ENCODE results near the gene COPA. TPM values are rescaled to one million over a fixed set of nuclear protein-coding genes. Genes with fewer than 3 reads are reported as not detected.
"Not testable (repeated sequence)": the region's sequence is repeated elsewhere in the genome, so short reads cannot be mapped to it uniquely, and the experiment has no call there.

COPA gene
- total RNA-seq, 1 donor, result 220 TPM

DNA sequence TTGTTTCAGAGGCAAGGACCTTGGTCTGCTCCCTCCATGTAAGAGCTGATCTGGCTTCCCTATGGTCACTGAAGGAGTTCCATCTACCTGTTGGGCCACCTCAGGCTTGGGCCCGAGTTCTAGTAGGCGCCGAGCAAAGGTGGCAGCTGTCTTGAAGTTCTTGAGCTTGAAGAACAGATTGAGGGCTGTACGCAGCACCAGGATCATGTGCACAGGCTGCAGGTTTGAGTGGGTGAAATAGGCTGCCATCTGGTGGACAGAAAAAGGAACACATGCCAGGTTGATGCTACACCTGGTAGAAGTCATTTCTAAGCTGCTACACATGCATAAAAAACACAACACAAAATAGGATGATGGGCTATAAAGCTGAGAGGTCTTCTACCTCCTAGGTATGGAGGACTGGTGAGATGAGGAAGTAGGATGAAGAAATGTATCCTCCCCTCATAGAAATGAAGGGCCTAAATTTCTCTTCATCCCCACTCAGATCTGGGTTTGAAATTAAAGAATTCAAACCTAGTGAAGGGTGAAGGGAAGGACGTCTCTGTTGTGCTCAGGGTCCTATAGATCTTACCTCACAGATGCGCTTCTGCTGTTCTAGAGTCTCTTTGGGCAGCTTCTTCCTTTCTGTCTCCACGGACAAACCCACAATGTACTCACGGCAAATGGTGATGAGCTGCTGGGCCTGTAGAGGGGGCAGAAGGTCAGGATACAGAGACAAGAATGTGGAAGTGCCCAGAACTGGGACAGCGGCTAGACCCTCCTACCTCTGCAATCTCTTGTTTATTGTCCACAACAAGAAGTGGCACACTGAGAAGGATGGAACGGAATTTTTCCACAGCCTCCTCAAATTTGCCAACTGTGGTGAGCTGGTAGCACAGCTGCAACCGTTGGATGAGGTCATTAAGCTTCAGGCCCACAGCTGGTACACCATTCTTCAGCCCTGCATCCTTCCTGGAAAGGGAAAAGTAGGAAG is 51.5 kb downstream of the COPA start:
- peak; percentile 74 for DNase-seq (ENCODE audit: low read depth)
- no peak overlapping the region for H3K4me3 ChIP-seq (ENCODE audit: low read depth, low read length)
- TF ChIP-seq, protein P1, sequence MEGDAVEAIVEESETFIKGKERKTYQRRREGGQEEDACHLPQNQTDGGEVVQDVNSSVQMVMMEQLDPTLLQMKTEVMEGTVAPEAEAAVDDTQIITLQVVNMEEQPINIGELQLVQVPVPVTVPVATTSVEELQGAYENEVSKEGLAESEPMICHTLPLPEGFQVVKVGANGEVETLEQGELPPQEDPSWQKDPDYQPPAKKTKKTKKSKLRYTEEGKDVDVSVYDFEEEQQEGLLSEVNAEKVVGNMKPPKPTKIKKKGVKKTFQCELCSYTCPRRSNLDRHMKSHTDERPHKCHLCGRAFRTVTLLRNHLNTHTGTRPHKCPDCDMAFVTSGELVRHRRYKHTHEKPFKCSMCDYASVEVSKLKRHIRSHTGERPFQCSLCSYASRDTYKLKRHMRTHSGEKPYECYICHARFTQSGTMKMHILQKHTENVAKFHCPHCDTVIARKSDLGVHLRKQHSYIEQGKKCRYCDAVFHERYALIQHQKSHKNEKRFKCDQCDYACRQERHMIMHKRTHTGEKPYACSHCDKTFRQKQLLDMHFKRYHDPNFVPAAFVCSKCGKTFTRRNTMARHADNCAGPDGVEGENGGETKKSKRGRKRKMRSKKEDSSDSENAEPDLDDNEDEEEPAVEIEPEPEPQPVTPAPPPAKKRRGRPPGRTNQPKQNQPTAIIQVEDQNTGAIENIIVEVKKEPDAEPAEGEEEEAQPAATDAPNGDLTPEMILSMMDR (IDR thresholded peaks at IDR 0.05; ENCODE audit: insufficient read depth, low read length), result peak; percentile 82

DNA sequence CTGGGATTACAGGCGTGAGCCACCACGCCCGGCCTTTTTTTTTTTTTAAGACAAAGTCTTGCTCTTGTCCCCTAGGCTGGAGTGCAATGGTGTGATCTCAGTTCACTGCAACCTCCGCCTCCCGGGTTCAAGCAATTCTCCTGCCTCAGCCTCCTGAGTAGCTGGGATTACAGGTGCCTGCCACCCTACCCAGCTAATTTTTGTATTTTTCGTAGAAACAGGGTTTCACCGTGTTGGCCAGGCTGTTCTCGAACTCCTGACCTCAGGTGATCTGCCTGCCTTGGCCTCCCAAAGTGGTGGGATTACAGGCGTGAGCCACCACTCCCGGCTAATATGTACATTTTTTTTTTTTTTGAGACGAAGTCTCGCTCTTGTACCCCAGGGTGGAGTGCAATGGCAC is 55.3 kb downstream of the COPA start:
- not testable (repeated sequence) for DNase-seq (ENCODE audit: low read depth); H3K4me3 ChIP-seq (ENCODE audit: low read depth, low read length)

DNA sequence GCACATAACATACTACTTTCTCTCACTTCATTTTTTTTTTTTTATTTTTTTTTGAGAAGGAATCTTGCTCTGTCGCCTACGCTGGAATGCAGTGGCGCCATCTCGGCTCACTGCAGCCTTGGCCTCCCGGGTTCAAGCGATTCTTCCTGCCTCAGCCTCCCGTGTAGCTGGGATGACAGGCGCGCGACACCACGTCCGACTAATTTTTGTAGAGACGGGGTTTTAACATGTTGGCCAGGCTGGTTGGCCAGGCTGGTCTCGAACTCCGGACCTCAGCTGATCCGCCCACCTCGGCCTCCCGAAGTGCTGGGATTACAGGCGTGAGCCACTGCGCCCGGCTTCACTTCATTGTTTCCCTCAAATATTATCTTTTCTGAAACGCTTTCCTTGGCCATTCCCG is 57.5 kb downstream of the COPA start:
- no peak overlapping the region for H3K4me3 ChIP-seq (ENCODE audit: low read depth, low read length)
- no peak for DNase-seq (ENCODE audit: low read depth)

GRCh38 chr1:160284782-160285344 is 58.2 kb downstream of the COPA start, which contains the start of gene PEX19:
Gene PEX19 (minus strand): TSS chr1:160285133. CDS start chr1:160285124, 9 bp downstream.
- H3K4me3 ChIP-seq (ENCODE audit: low read depth, low read length), result peak within 1 kb of the TSS; percentile 90
- TF ChIP-seq, protein P1 (IDR thresholded peaks at IDR 0.05; ENCODE audit: insufficient read depth, low read length), result no peak
- DNase-seq (ENCODE audit: low read depth), result peak; percentile 93

More for the DNA sequence above, 57.5 kb downstream of the COPA start:
- TF ChIP-seq, protein P1 (IDR thresholded peaks at IDR 0.05; ENCODE audit: insufficient read depth, low read length), result no peak

GRCh38 chr1:160284220-160284781 is 58.7 kb downstream of the COPA start:
- DNase-seq (ENCODE audit: low read depth), result peak; percentile 78
- TF ChIP-seq, protein P1 (IDR thresholded peaks at IDR 0.05; ENCODE audit: insufficient read depth, low read length), result no peak
- peak overlapping the region; percentile 90 for H3K4me3 ChIP-seq (ENCODE audit: low read depth, low read length)

DNA sequence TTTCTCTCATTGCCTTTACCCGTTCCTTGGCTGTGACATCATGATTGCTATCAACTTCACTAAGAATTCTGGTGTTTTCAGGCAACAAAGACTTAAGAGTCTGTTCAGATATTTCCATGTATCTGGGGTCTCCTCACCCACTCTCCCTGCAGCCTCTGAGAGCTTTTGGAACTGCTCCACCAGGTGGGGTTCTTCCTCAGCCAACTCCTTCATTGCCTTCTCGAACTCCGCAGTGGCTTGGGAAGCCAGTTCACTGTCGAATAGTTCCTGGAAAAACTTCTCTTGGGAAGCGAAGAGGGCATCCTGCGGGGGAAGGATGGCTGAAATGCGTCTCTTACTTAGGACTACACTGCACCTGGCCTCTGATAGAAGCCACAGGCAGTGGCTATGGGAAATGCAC is 60.2 kb downstream of the COPA start:
- no peak overlapping the region for H3K4me3 ChIP-seq (ENCODE audit: low read depth, low read length)
- TF ChIP-seq, protein P1 (IDR thresholded peaks at IDR 0.05; ENCODE audit: insufficient read depth, low read length), result no peak
- no peak for DNase-seq (ENCODE audit: low read depth)

GRCh38 chr1:160277987-160278386 is 65.1 kb downstream of the COPA start:
- DNase-seq (ENCODE audit: low read depth), result no peak
- H3K4me3 ChIP-seq (ENCODE audit: low read depth, low read length), result no peak overlapping the region
- TF ChIP-seq, protein P1 (IDR thresholded peaks at IDR 0.05; ENCODE audit: insufficient read depth, low read length), result no peak
